Sigmoid colon (tissue), 7 donors: Measurements from ENCODE around the gene SLCO2A1. TPM values are rescaled to one million over a fixed set of nuclear protein-coding genes. Genes with fewer than 3 reads are reported as not detected.

ENCODE experiments used
- DNase-seq: peaks from one replicate; pipeline ENCODE4 v3.0.0-alpha.2; 2019
- H3K27ac ChIP-seq, 4 donors: fragments of 200-600 bp; sonication (generic); one replicate each; pipeline ENCODE4 v1.5.1; 2016 to 2019; ENCODE audit warnings: mild to moderate bottlenecking in 1 of 4
- H3K27me3 ChIP-seq, 3 donors: fragments of 200-600 bp; sonication (generic); one replicate each; pipeline ENCODE4 v1.5.1; 2019; ENCODE audit warnings: mild to moderate bottlenecking in 1 of 3
- H3K36me3 ChIP-seq, 4 donors: fragments of 200-600 bp; sonication (generic); one replicate each; pipeline ENCODE4 v1.5.1; 2016 to 2019
- H3K4me1 ChIP-seq, 4 donors: fragments of 200-600 bp; sonication (generic); one replicate each; pipeline ENCODE4 v1.5.1; 2017 to 2019
- H3K4me3 ChIP-seq, 4 donors: fragments of 200-600 bp; sonication (generic); one replicate each; pipeline ENCODE4 v1.5.1; 2017 to 2019; ENCODE audit warnings: mild to moderate bottlenecking in 2 of 4, moderate library complexity in 1 of 4
- H3K9me3 ChIP-seq, 4 donors: fragments of 200-600 bp in 3 of 4; sonication (generic) in 3 of 4; one replicate each; pipeline versions ENCODE4 v1.5.1 to v1.6.1; 2013 to 2019
- CTCF ChIP-seq, 4 experiments: fragments of 450-650 bp in 3 of 4; fragments of 200-600 bp in 1 of 4; IDR thresholded peaks; one replicate each; pipeline ENCODE4 v1.5.1; 2016 to 2019; ENCODE audit warnings: antibody characterized with exemption in 4 of 4, mild to moderate bottlenecking in 3 of 4, moderate library complexity in 2 of 4
- EP300 ChIP-seq, 4 donors: sonication (generic); formaldehyde crosslinking; IDR thresholded peaks; one replicate each; pipeline ENCODE4 v1.6.1; 2017; ENCODE audit warnings: antibody characterized with exemption in 4 of 4
- POLR2A ChIP-seq, 2 donors: fragments of 450-650 bp; IDR thresholded peaks; one replicate each; pipeline ENCODE4 v1.6.1; 2016; ENCODE audit warnings: antibody characterized with exemption in 2 of 2, mild to moderate bottlenecking in 2 of 2, moderate library complexity in 2 of 2
- POLR2AphosphoS5 ChIP-seq, 4 donors: sonication (generic); formaldehyde crosslinking; IDR thresholded peaks; one replicate each; pipeline ENCODE4 v1.6.1; 2017; ENCODE audit warnings: antibody characterized with exemption in 4 of 4
- WGBS, 2 donors: extraction: QIAGEN DNeasy Blood & Tissue Kit; methylation state at CpG; one replicate each; pipeline ENCODE4 v1.1.7; 2013; 5-methylcytosine and 5-hydroxymethylcytosine counted together
- intact Hi-C: fragments of 100-400 bp; cut with DNase I; formaldehyde crosslinking; loops from one replicate; pipeline ENCODE4 v1.15.1; 2023
- polyA plus RNA-seq, 3 donors: library from polyadenylated mRNA; stranded (reverse); fragments of 200-250 nt; gene quantifications; one replicate each; pipeline ENCODE4 v1.2.3, GENCODE V29; 2013
- total RNA-seq, 4 donors: library from RNA; depleted of rRNA; stranded (reverse); fragments of >200 nt; gene quantifications; one replicate each; pipeline ENCODE4 v1.1.0, GENCODE V29; 2016
- donor health status: healthy with polysubstance abuse.
- donor health status: Bipolar disorder and iron deficiency.
- donor health status: healthy.

SLCO2A1 gene
- total and polyA plus RNA-seq, 7 donors, result 1.8 to 22.1 (median 6.1) TPM

DNA sequence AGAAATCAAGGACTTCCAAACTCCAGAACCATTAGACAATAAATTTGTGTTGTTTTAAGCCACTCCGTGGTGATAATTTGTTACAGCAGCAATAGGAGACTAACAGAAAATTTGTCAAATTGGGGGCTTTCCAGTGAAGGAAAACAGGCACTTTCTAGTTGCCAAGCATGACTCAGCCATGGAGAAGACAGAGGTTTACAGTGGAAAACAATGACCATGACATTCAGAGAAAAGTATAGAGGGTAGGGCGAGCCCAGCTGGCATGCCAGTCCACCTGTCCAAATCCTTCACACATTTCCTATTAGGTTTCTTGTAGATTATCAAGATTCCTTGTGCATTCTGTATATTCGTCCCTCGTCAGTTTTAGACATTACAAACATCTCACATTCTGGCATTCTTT is 24.9 kb downstream of the SLCO2A1 start:
- no peak for TF ChIP-seq CTCF (IDR thresholded peaks at IDR 0.05)
- no peak for TF ChIP-seq POLR2A (IDR thresholded peaks at IDR 0.05)
- TF ChIP-seq POLR2AphosphoS5 (IDR thresholded peaks at IDR 0.05), result no peak
- no peak for TF ChIP-seq EP300 (IDR thresholded peaks at IDR 0.05)
- Histone ChIP-seq H3K4me3 (no peak overlapping the region), H3K27me3 (no peaks in the 10 kb centered on the region), H3K36me3 (no peaks in the 10 kb centered on the region), H3K27ac (no peak overlapping the region), H3K9me3 (peaks cover 0 to 4% (median 1%) of the 10 kb centered on the region in 4 donors), H3K4me1 (no peaks in the 10 kb centered on the region)
- intact Hi-C loops, result no loop called here
- 87 to 90% methylated on average over 4 of the region's 4 CpGs for WGBS, 2 donors
- no peak for DNase-seq

GRCh38 chr3:134003066-134003465 is 26.7 kb downstream of the SLCO2A1 start:
- Histone ChIP-seq H3K4me1 (no peaks in the 10 kb centered on the region), H3K9me3 (peaks cover 0 to 4% (median 1%) of the 10 kb centered on the region in 4 donors), H3K4me3 (no peak overlapping the region), H3K36me3 (no peaks in the 10 kb centered on the region), H3K27ac (no peak overlapping the region), H3K27me3 (no peaks in the 10 kb centered on the region)
- DNase-seq, result peak; percentile 13
- intact Hi-C loops, result no loop called here
- no peak for TF ChIP-seq CTCF (IDR thresholded peaks at IDR 0.05)
- TF ChIP-seq EP300 (IDR thresholded peaks at IDR 0.05), result no peak
- no peak for TF ChIP-seq POLR2AphosphoS5 (IDR thresholded peaks at IDR 0.05)
- TF ChIP-seq POLR2A (IDR thresholded peaks at IDR 0.05), result no peak
- 91 to 94% methylated on average over 5 of the region's 5 CpGs for WGBS, 2 donors

GRCh38 chr3:134002306-134002705 is 27.4 kb downstream of the SLCO2A1 start:
- H3K4me3 ChIP-seq, result no peak overlapping the region
- H3K9me3 ChIP-seq, result peaks cover 0 to 4% (median 1%) of the 10 kb centered on the region in 4 donors
- no peaks in the 10 kb centered on the region for H3K36me3 ChIP-seq
- no peaks in the 10 kb centered on the region for H3K4me1 ChIP-seq
- no peak for TF ChIP-seq POLR2AphosphoS5 (IDR thresholded peaks at IDR 0.05)
- TF ChIP-seq CTCF (IDR thresholded peaks at IDR 0.05), result no peak
- TF ChIP-seq POLR2A (IDR thresholded peaks at IDR 0.05), result no peak
- TF ChIP-seq EP300 (IDR thresholded peaks at IDR 0.05), result no peak
- intact Hi-C loops, result no loop called here
- no peaks in the 10 kb centered on the region for H3K27me3 ChIP-seq
- DNase-seq, result no peak
- no peak overlapping the region for H3K27ac ChIP-seq
- WGBS, 2 donors, result 86 to 93% methylated on average over 1 of the region's 1 CpG

GRCh38 chr3:134001251-134001650 is 28.5 kb downstream of the SLCO2A1 start:
- no peak for TF ChIP-seq CTCF (IDR thresholded peaks at IDR 0.05)
- TF ChIP-seq EP300 (IDR thresholded peaks at IDR 0.05), result no peak
- TF ChIP-seq POLR2A (IDR thresholded peaks at IDR 0.05), result no peak
- no peak for TF ChIP-seq POLR2AphosphoS5 (IDR thresholded peaks at IDR 0.05)
- no peaks in the 10 kb centered on the region for H3K36me3 ChIP-seq
- intact Hi-C loops, result no loop called here
- H3K4me1 ChIP-seq, result no peaks in the 10 kb centered on the region
- H3K4me3 ChIP-seq, result no peak overlapping the region
- DNase-seq, result peak; percentile 41
- peaks cover 0 to 4% (median 1%) of the 10 kb centered on the region in 4 donors for H3K9me3 ChIP-seq
- H3K27me3 ChIP-seq, result no peaks in the 10 kb centered on the region
- WGBS, 2 donors, result 54 to 80% methylated on average over 5 of the region's 5 CpGs
- H3K27ac ChIP-seq, result no peak overlapping the region
